Measurements from ENCODE around the gene TPH1. TPM values are rescaled to one million over a fixed set of nuclear protein-coding genes. Genes with fewer than 3 reads are reported as not detected.

Gene TPH1
- total and polyA plus RNA-seq, 10 of the 15 experiments (the other 5 are each of a cell fraction or from before 2014, with no cell fraction given): 0.05 to 0.82 (median 0.29) TPM

DNA sequence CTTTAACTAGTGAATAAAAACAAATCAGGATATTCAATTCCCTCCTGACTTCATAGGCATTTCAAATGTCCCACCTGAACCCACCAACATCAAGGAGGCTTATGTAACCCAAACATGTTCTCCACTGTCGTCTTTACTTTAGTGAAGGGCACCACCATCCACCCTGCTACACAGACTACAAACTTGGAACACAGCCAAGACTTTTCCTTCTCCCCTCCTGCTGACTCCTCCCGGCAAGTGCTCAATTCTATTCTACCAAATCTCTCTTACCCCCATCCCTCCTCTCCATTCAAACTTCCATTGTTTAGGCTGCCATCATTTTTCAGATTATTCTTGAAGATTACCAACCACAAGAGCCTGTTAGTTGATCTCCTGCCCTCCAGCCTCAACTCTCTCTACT, 35.5 kb upstream of the TPH1 start:
- Histone ChIP-seq H3K4me1 (ENCODE audit: control insufficient read depth, insufficient read depth, low read length) (no peaks in the 10 kb centered on the region), H3K36me3 (ENCODE audit: control insufficient read depth in 2 of 2, insufficient read depth in 2 of 2, low read length in 1 of 2) (peaks cover 0 to 11% of the 10 kb centered on the region in 2 experiments), H3K4me2 (ENCODE audit: control insufficient read depth, insufficient read depth) (no peak overlapping the region), H3K79me2 (ENCODE audit: control insufficient read depth, insufficient read depth, low read length) (no peaks in the 10 kb centered on the region), H3K9ac (ENCODE audit: control insufficient read depth, insufficient read depth, low read length) (no peak overlapping the region), H3K9me3 (replicated peaks; ENCODE audit: control insufficient read depth, insufficient read depth, low read length) (no peaks in the 10 kb centered on the region), H3K27me3 (replicated peaks in 1 of 2; ENCODE audit: control insufficient read depth in 2 of 2, insufficient read depth in 2 of 2, low read length in 1 of 2) (no peaks in the 10 kb centered on the region), H3K27ac (ENCODE audit: control insufficient read depth, insufficient read depth) (no peak overlapping the region), H3K4me3 (no peak overlapping the region), H2AFZ (ENCODE audit: control insufficient read depth, low read depth, low read length) (no peak overlapping the region), H4K20me1 (ENCODE audit: control insufficient read depth, insufficient read depth) (no peaks in the 10 kb centered on the region)
- 100% methylated on average over 2 of the region's 2 CpGs for WGBS (ENCODE audit: insufficient coverage, insufficient replicate concordance, low lambda C conversion rate, missing lambda C conversion rate)
- FAIRE-seq (no peak), DNase-seq (ENCODE audit: low read depth, low spot score) (no peak), ATAC-seq (no peak)
- CTCF ChIA-PET: interaction anchor here (1.0 to 1.9 kb wide), 2 partner anchors 11 to 68 kb away, joined by 3 to 5 read pairs; no protein-coding TSS in a partner anchor
- in situ Hi-C loops (cut with MboI) (no loop called here), intact Hi-C loops (cut with micrococcal nuclease; ENCODE audit: unreplicated experiment) (no loop called here)
- no TSS peak for BruUV-seq (replicated peaks)
- POLR2A ChIA-PET: no interaction called here
- RAD21 ChIA-PET (ENCODE audit: unreplicated experiment): no interaction called here
- SMC1A ChIA-PET (ENCODE audit: uncharacterized antibody, unreplicated experiment): no interaction called here
- TF ChIP-seq SPI1 (IDR thresholded peaks at IDR 0.05; ENCODE audit: borderline replicate concordance, insufficient read depth, low read depth, low read length) (no peak), HDAC6 (IDR thresholded peaks at IDR 0.05; ENCODE audit: unreplicated experiment) (no peak), SMARCA5 (IDR thresholded peaks at IDR 0.05) (no peak), KAT2A (conservative IDR thresholded peaks at IDR 0.05; ENCODE audit: control insufficient read depth, low read depth, low read length) (no peak), SMAD5 (IDR thresholded peaks at IDR 0.05; ENCODE audit: low read depth) (no peak), ZNF384 (IDR thresholded peaks at IDR 0.05; ENCODE audit: borderline replicate concordance, low read depth, low read length) (no peak), BCL11A (IDR thresholded peaks at IDR 0.05; ENCODE audit: low read depth, low read length) (no peak), STAT3 (IDR thresholded peaks at IDR 0.05; ENCODE audit: low read depth, low read length) (no peak)
- TF ChIP-seq, protein P1, sequence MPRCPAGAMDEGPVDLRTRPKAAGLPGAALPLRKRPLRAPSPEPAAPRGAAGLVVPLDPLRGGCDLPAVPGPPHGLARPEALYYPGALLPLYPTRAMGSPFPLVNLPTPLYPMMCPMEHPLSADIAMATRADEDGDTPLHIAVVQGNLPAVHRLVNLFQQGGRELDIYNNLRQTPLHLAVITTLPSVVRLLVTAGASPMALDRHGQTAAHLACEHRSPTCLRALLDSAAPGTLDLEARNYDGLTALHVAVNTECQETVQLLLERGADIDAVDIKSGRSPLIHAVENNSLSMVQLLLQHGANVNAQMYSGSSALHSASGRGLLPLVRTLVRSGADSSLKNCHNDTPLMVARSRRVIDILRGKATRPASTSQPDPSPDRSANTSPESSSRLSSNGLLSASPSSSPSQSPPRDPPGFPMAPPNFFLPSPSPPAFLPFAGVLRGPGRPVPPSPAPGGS (IDR thresholded peaks at IDR 0.05; ENCODE audit: borderline replicate concordance, insufficient read depth, low read depth, low read length, poor library complexity, severe bottlenecking): no peak
- TF ChIP-seq, protein P2, sequence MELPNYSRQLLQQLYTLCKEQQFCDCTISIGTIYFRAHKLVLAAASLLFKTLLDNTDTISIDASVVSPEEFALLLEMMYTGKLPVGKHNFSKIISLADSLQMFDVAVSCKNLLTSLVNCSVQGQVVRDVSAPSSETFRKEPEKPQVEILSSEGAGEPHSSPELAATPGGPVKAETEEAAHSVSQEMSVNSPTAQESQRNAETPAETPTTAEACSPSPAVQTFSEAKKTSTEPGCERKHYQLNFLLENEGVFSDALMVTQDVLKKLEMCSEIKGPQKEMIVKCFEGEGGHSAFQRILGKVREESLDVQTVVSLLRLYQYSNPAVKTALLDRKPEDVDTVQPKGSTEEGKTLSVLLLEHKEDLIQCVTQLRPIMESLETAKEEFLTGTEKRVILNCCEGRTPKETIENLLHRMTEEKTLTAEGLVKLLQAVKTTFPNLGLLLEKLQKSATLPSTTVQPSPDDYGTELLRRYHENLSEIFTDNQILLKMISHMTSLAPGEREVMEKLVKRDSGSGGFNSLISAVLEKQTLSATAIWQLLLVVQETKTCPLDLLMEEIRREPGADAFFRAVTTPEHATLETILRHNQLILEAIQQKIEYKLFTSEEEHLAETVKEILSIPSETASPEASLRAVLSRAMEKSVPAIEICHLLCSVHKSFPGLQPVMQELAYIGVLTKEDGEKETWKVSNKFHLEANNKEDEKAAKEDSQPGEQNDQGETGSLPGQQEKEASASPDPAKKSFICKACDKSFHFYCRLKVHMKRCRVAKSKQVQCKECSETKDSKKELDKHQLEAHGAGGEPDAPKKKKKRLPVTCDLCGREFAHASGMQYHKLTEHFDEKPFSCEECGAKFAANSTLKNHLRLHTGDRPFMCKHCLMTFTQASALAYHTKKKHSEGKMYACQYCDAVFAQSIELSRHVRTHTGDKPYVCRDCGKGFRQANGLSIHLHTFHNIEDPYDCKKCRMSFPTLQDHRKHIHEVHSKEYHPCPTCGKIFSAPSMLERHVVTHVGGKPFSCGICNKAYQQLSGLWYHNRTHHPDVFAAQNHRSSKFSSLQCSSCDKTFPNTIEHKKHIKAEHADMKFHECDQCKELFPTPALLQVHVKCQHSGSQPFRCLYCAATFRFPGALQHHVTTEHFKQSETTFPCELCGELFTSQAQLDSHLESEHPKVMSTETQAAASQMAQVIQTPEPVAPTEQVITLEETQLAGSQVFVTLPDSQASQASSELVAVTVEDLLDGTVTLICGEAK (IDR thresholded peaks at IDR 0.05; ENCODE audit: borderline replicate concordance): no peak
